HUES6 (cell line): ENCODE results near the gene PPARA.

Source experiments
- H3K27ac ChIP-seq: 2 replicates; pipeline ENCODE4 v1.7.0; 2013; ENCODE audit warnings: low read depth, mild to moderate bottlenecking, low read length, inconsistent platforms
- H3K27me3 ChIP-seq: 2 replicates; pipeline ENCODE4 v1.6.1; 2013; ENCODE audit warnings: low read length; ENCODE audit not compliant: control insufficient read depth, insufficient read depth
- H3K36me3 ChIP-seq: 2 replicates; pipeline ENCODE4 v1.6.1; 2013; ENCODE audit warnings: low read length; ENCODE audit not compliant: control insufficient read depth, insufficient read depth
- H3K4me1 ChIP-seq: 2 replicates; pipeline ENCODE4 v1.6.1; 2013; ENCODE audit warnings: low read length; ENCODE audit not compliant: control insufficient read depth, insufficient read depth
- H3K4me3 ChIP-seq: 2 replicates; pipeline ENCODE4 v1.5.1; 2013; ENCODE audit warnings: low read depth, low read length
- H3K9ac ChIP-seq: one replicate; pipeline ENCODE4 v1.6.1; 2013; ENCODE audit warnings: mild to moderate bottlenecking, low read length
- H3K9me3 ChIP-seq: 2 replicates; pipeline ENCODE4 v1.6.1; 2013; ENCODE audit warnings: low read depth, low read length; ENCODE audit not compliant: control insufficient read depth, insufficient read depth

The PPARA gene

GRCh38 chr22:46202897-46203600, 52.7 kb downstream of the PPARA start:
- Histone ChIP-seq H3K36me3 (no peaks in the 10 kb centered on the region), H3K27ac (no peak overlapping the region), H3K9ac (no peak overlapping the region), H3K9me3 (0 out of 2 replicates have a peak, but pooled peaks cover 9% of the 10 kb centered on the region), H3K4me1 (peaks cover 12% of the 10 kb centered on the region), H3K4me3 (no peak overlapping the region), H3K27me3 (no peaks in the 10 kb centered on the region)

DNA sequence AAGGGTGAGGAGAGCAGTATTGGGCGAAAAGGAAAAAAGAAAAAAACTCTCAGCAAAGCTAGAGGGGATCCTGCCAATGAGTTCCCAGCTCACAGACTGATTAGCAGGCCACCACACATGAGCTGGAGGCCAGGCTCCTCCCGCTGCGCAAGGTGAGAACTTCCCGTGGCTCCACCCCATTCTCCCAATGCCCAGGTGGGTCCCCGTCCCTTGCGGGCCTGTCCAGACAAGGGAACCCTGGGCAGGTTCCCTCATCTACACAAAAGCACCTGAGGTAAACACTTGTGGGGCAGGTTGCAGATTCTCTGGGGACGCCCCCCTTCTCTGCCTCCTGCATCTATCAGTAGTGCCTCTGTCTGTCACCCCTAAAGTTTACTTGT, 53.3 kb downstream of the PPARA start:
- Histone ChIP-seq H3K9ac (no peak overlapping the region), H3K27ac (no peak overlapping the region), H3K4me3 (no peak overlapping the region), H3K27me3 (no peaks in the 10 kb centered on the region), H3K4me1 (peaks cover 12% of the 10 kb centered on the region), H3K9me3 (peaks cover 13% of the 10 kb centered on the region), H3K36me3 (no peaks in the 10 kb centered on the region)

GRCh38 chr22:46209262-46209661, 58.9 kb downstream of the PPARA start:
- no peak overlapping the region for H3K4me3 ChIP-seq
- no peak overlapping the region for H3K9ac ChIP-seq
- H3K4me1 ChIP-seq: no peaks in the 10 kb centered on the region
- no peak overlapping the region for H3K27ac ChIP-seq
- peaks cover 33% of the 10 kb centered on the region for H3K9me3 ChIP-seq
- H3K36me3 ChIP-seq: no peaks in the 10 kb centered on the region
- H3K27me3 ChIP-seq: no peaks in the 10 kb centered on the region

DNA sequence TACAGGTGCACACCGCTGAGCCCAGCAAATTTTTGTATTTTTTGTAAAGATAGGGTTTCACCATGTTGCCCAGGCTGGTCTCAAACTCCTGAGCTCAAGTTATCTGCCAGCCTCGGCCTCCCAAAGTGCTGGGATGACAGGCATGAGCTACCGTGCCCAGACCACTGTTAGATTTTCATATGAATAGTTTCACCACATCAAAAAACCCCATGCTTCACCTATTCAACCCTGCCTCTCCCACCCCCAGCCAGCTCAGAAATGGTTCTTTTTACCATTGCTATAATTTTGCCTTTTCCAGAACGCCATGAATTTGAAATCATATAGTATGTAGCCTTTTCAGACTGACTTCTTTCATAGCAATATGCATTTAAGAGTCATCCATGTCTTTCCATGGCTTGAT, 61.9 kb downstream of the PPARA start:
- H3K9ac ChIP-seq: no peak overlapping the region
- no peaks in the 10 kb centered on the region for H3K36me3 ChIP-seq
- no peak overlapping the region for H3K4me3 ChIP-seq
- H3K9me3 ChIP-seq: peaks cover 29% of the 10 kb centered on the region
- no peaks in the 10 kb centered on the region for H3K27me3 ChIP-seq
- no peaks in the 10 kb centered on the region for H3K4me1 ChIP-seq
- H3K27ac ChIP-seq: no peak overlapping the region

GRCh38 chr22:46213052-46213451, 62.7 kb downstream of the PPARA start:
- Histone ChIP-seq H3K4me3 (no peak overlapping the region), H3K4me1 (no peaks in the 10 kb centered on the region)

DNA sequence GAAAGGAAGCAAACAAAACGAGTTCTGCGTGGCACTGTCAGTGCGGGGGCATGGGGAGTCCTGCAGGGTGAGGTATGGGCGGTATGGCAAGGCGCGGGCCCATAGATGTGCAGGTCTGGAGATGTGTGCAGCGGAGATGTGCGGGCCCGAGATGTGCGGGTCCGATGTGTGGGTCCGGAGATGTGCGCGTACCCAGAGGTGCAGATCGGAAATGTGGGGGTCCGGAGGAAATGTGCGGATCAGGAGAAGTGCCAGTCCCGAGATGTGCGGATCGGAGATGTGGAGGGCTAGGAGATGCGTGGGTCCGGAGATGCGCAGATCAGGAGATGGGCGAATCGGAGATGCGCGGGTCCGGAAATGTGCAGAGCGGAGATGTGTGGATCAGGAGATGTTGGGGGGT, 63.8 kb downstream of the PPARA start:
- Histone ChIP-seq H3K27ac (no peak overlapping the region), H3K4me3 (no peak overlapping the region), H3K27me3 (no peaks in the 10 kb centered on the region), H3K9ac (no peak overlapping the region), H3K36me3 (peaks cover 3% of the 10 kb centered on the region), H3K9me3 (peaks cover 18% of the 10 kb centered on the region), H3K4me1 (no peaks in the 10 kb centered on the region)

More at GRCh38 chr22:46213052-46213451, 62.7 kb downstream of the PPARA start:
- no peak overlapping the region for H3K9ac ChIP-seq
- H3K9me3 ChIP-seq: peaks cover 28% of the 10 kb centered on the region
- no peak overlapping the region for H3K27ac ChIP-seq
- no peaks in the 10 kb centered on the region for H3K27me3 ChIP-seq
- no peaks in the 10 kb centered on the region for H3K36me3 ChIP-seq

DNA sequence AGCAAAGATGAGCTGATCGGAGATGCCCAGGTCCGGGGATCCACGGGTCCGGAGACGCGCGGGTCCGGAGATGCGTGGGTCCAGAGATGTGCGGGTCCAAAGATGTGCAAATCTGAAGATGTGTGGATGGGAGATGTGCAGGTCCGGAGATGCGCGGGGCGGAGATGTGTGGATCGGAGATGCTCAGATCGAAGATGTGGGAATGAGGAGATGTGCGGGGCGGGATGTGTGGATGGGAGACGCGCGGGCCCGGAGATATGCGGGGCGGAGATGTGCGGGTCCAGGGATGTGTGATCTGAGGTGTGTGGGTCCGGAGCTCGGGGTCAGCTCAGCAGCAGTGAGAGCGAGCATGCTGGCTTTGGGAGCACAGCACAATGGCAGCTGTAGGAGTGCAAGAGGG, 64.3 kb downstream of the PPARA start:
- Histone ChIP-seq H3K4me3 (no peak overlapping the region), H3K27ac (no peak overlapping the region), H3K9ac (no peak overlapping the region), H3K36me3 (peaks cover 3% of the 10 kb centered on the region), H3K4me1 (no peaks in the 10 kb centered on the region), H3K9me3 (peaks cover 14% of the 10 kb centered on the region), H3K27me3 (no peaks in the 10 kb centered on the region)

DNA sequence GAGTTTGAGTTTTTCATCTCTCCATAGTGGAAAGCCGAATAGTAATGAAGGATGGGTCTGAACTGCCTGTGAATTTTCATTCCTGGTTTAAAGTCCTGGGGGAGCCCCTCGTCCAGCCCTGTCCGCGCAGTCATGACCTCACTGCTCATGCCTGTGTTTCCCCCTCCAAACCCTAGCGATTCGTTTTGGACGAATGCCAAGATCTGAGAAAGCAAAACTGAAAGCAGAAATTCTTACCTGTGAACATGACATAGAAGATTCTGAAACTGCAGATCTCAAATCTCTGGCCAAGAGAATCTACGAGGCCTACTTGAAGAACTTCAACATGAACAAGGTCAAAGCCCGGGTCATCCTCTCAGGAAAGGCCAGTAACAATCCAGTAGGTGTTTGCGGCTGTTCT, 69.3 kb downstream of the PPARA start:
- peaks cover 3% of the 10 kb centered on the region for H3K36me3 ChIP-seq
- H3K9ac ChIP-seq: no peak overlapping the region
- H3K4me3 ChIP-seq: no peak overlapping the region
- no peaks in the 10 kb centered on the region for H3K27me3 ChIP-seq
- H3K4me1 ChIP-seq: no peaks in the 10 kb centered on the region
- no peak overlapping the region for H3K27ac ChIP-seq
- H3K9me3 ChIP-seq: no peaks in the 10 kb centered on the region

- Histone ChIP-seq H3K27ac (no peak overlapping the region), H3K9me3 (no peaks in the 10 kb centered on the region), H3K9ac (no peak overlapping the region), H3K27me3 (no peaks in the 10 kb centered on the region), H3K36me3 (peaks cover 3% of the 10 kb centered on the region), H3K4me1 (no peaks in the 10 kb centered on the region), H3K4me3 (no peak overlapping the region)
Measured at GRCh38 chr22:46220921-46221320, 70.6 kb downstream of the PPARA start.

- Histone ChIP-seq H3K27ac (no peak overlapping the region), H3K4me1 (no peaks in the 10 kb centered on the region), H3K9ac (no peak overlapping the region), H3K4me3 (no peak overlapping the region), H3K27me3 (no peaks in the 10 kb centered on the region), H3K36me3 (no peaks in the 10 kb centered on the region), H3K9me3 (no peaks in the 10 kb centered on the region)
Measured at GRCh38 chr22:46224044-46224897, 73.9 kb downstream of the PPARA start.

DNA sequence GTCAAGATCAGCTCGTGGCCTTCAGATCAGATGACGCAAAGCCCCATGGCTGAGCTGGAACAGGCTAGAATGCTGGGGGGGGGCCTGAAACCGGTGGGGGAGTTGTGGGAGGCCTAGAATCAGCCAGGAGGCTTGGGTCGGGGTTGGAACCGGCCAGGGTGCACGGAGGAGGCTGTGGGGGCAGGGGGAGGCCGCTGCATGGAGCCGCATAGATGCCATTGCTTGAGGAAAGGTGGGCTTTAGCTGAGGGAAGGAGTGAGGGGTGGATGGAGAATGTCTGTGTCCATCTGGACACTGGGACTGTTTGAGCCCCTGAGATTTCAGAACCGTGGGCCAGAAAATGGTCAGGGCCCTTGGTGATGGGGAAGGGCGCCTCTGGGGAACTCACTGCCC, 74.6 kb downstream of the PPARA start:
- Histone ChIP-seq H3K36me3 (no peaks in the 10 kb centered on the region), H3K4me3 (no peak overlapping the region), H3K9ac (no peak overlapping the region), H3K4me1 (no peaks in the 10 kb centered on the region), H3K9me3 (no peaks in the 10 kb centered on the region), H3K27me3 (no peaks in the 10 kb centered on the region), H3K27ac (no peak overlapping the region)
